ENCODE measurements around the gene CNTNAP5.

The CNTNAP5 gene

GRCh38 chr2:124898827-124899226, 873.7 kb downstream of the CNTNAP5 start:
- no peak for DNase-seq (ENCODE audit: low read depth)

GRCh38 chr2:124908411-124908810, 883.3 kb downstream of the CNTNAP5 start:
- no peak for DNase-seq (ENCODE audit: low read depth)

GRCh38 chr2:124911560-124911959, 886.5 kb downstream of the CNTNAP5 start:
- no peak for DNase-seq (ENCODE audit: low read depth)

- no peak for DNase-seq (ENCODE audit: low read depth)
Measured at GRCh38 chr2:124913868-124914267, 888.8 kb downstream of the CNTNAP5 start.

- no peak for DNase-seq (ENCODE audit: low read depth)
Measured at GRCh38 chr2:124915567-124915966, 890.5 kb downstream of the CNTNAP5 start.

GRCh38 chr2:124919296-124919695, 894.2 kb downstream of the CNTNAP5 start:
- DNase-seq (ENCODE audit: low read depth), result no peak

GRCh38 chr2:124920448-124920847, 895.4 kb downstream of the CNTNAP5 start:
- DNase-seq (ENCODE audit: low read depth), result no peak

- no peak for DNase-seq (ENCODE audit: low read depth)
Measured at GRCh38 chr2:124921191-124921590, 896.1 kb downstream of the CNTNAP5 start.

- no peak for DNase-seq (ENCODE audit: low read depth)
Measured at GRCh38 chr2:124923097-124923496, 898.0 kb downstream of the CNTNAP5 start.

- no peak for DNase-seq (ENCODE audit: low read depth)
Measured at GRCh38 chr2:124933883-124934282, 908.8 kb downstream of the CNTNAP5 start.

- DNase-seq (ENCODE audit: low read depth), result no peak
Measured at GRCh38 chr2:124953921-124954320, 928.8 kb downstream of the CNTNAP5 start.

GRCh38 chr2:124959581-124959980, 934.5 kb downstream of the CNTNAP5 start:
- DNase-seq (ENCODE audit: low read depth), result no peak

- DNase-seq (ENCODE audit: low read depth), result no peak
Measured at GRCh38 chr2:124961132-124961531, 936.0 kb downstream of the CNTNAP5 start.
